Endothelial cell of umbilical vein (primary cell): ENCODE data around the gene DMD. TPM values are rescaled to one million over a fixed set of nuclear protein-coding genes. Genes with fewer than 3 reads are reported as not detected.

Source experiments
- BruUV-seq: library from RNA; stranded (reverse); fragments of 400-500 nt; replicated peaks from 2 replicates; lab custom pipeline; 2021; lab: Mats Ljungman, UMichigan
- CTCF ChIA-PET: fragments of 300-600, 350-600 bp; sonication (Branson Sonifier 250); formaldehyde crosslinking; loops from one replicate; lab custom pipeline; 2021; ENCODE audit warnings: antibody characterized with exemption, inconsistent platforms; lab: Charles Lee
- POLR2A ChIA-PET: fragments of 300-600, 350-600 bp; sonication (Branson Sonifier 250); formaldehyde crosslinking; loops from one replicate; lab custom pipeline; 2021; ENCODE audit warnings: antibody characterized with exemption, inconsistent platforms; lab: Charles Lee
- DNase-seq: peaks from one replicate; pipeline ENCODE4 v3.0.0-alpha.2; 2011; ENCODE audit warnings: low read depth, low spot score
- FAIRE-seq: peaks from 2 replicates; lab custom pipeline; 2011; peaks lifted over from hg19 to GRCh38; lab: Jason Lieb, UNC
- H2AFZ ChIP-seq: 2 replicates; pipeline ENCODE4 v1.6.0; 2012; ENCODE audit warnings: low read depth, low read length, control low read depth, inconsistent platforms
- H3K27ac ChIP-seq: 2 replicates; pipeline ENCODE4 v1.5.1; 2011; ENCODE audit warnings: low read depth, mild to moderate bottlenecking, control low read depth, low read length, moderate library complexity; ENCODE audit not compliant: insufficient read depth
- H3K27me3 ChIP-seq, 2 experiments: 2 replicates each; pipeline versions ENCODE4 v1.6.0 to v1.6.1; 2011; ENCODE audit warnings: low read length in 2 of 2, mixed read lengths in 1 of 2; ENCODE audit not compliant: control insufficient read depth in 2 of 2, insufficient read depth in 2 of 2
- H3K36me3 ChIP-seq, 2 experiments: 2 replicates in 1 of 2; 3 replicates in 1 of 2; pipeline ENCODE4 v1.5.1; 2011; ENCODE audit warnings: low read length in 2 of 2, mild to moderate bottlenecking in 1 of 2, moderate library complexity in 1 of 2; ENCODE audit not compliant: control insufficient read depth in 2 of 2, insufficient read depth in 2 of 2; ENCODE audit errors: extremely low read depth in 1 of 2
- H3K4me1 ChIP-seq: 3 replicates; pipeline ENCODE4 v1.5.1; 2011; ENCODE audit warnings: mild to moderate bottlenecking, low read length; ENCODE audit not compliant: control insufficient read depth, insufficient read depth; ENCODE audit errors: extremely low read depth
- H3K4me2 ChIP-seq: 2 replicates; pipeline ENCODE4 v1.6.1; 2011; ENCODE audit warnings: low read length, control low read depth, mixed read lengths; ENCODE audit not compliant: insufficient read depth
- H3K4me3 ChIP-seq, 3 experiments: fragments of 200-600 bp in 1 of 3; sonication (generic), shearing (Covaris generic) in 1 of 3; replicated peaks in 1 of 3; 2 replicates each; pipeline ENCODE4 v1.5.1; 2011 to 2016; ENCODE audit warnings: control low read depth in 3 of 3, low read length in 3 of 3, mild to moderate bottlenecking in 2 of 3, inconsistent platforms in 1 of 3, low read depth in 1 of 3, moderate library complexity in 1 of 3; ENCODE audit not compliant: insufficient read depth in 1 of 3
- H3K79me2 ChIP-seq: 2 replicates; pipeline ENCODE4 v1.6.0; 2012; ENCODE audit warnings: low read length, inconsistent platforms; ENCODE audit not compliant: control insufficient read depth, insufficient read depth
- H3K9ac ChIP-seq: replicated peaks from 2 replicates; pipeline ENCODE3; 2011; ENCODE audit warnings: low read length, control low read depth; ENCODE audit not compliant: insufficient read depth; ENCODE audit errors: extremely low read depth
- H3K9me1 ChIP-seq: replicated peaks from 3 replicates; pipeline ENCODE4 v1.6.0; 2011; ENCODE audit warnings: mild to moderate bottlenecking, low read length; ENCODE audit not compliant: control insufficient read depth, insufficient read depth; ENCODE audit errors: extremely low read depth
- H3K9me3 ChIP-seq: replicated peaks from 2 replicates; pipeline ENCODE4 v1.5.1; 2012; ENCODE audit warnings: low read length, inconsistent platforms; ENCODE audit not compliant: control insufficient read depth, insufficient read depth
- H4K20me1 ChIP-seq: replicated peaks from 2 replicates; pipeline ENCODE3; 2011; ENCODE audit warnings: mild to moderate bottlenecking, low read length; ENCODE audit not compliant: control insufficient read depth, insufficient read depth; ENCODE audit errors: extremely low read depth
- CTCF ChIP-seq, 2 donors: IDR thresholded peaks; 1 replicate in 1 of 2; 2 replicates in 1 of 2; pipeline ENCODE4 v1.5.1; 2011; ENCODE audit warnings: low read length in 2 of 2, mild to moderate bottlenecking in 2 of 2, moderate library complexity in 2 of 2, control low read depth in 1 of 2, inconsistent platforms in 1 of 2, low read depth in 1 of 2; ENCODE audit not compliant: insufficient read depth in 1 of 2; ENCODE audit errors: extremely low read depth in 1 of 2
- EZH2 ChIP-seq: IDR thresholded peaks from 2 replicates; pipeline ENCODE4 v1.6.1; 2012; ENCODE audit warnings: borderline replicate concordance, low read depth, mild to moderate bottlenecking, moderate library complexity, low read length, inconsistent platforms; ENCODE audit not compliant: severe bottlenecking
- FOS ChIP-seq: IDR thresholded peaks from 2 replicates; pipeline ENCODE4 v1.6.1; 2011; ENCODE audit warnings: mild to moderate bottlenecking, low read length, moderate library complexity, borderline replicate concordance; ENCODE audit not compliant: insufficient read depth
- GATA2 ChIP-seq: IDR thresholded peaks from 2 replicates; pipeline ENCODE4 v1.7.0; 2011; ENCODE audit warnings: low read depth, mild to moderate bottlenecking, moderate library complexity, mixed read lengths, low read length; ENCODE audit not compliant: insufficient read length, insufficient read depth
- JUN ChIP-seq: IDR thresholded peaks from 2 replicates; pipeline ENCODE4 v1.6.1; 2011; ENCODE audit warnings: borderline replicate concordance, low read depth; ENCODE audit not compliant: insufficient read length, insufficient read depth
- MYC ChIP-seq: IDR thresholded peaks from one replicate; pipeline ENCODE4 v1.6.1; 2011; ENCODE audit warnings: mild to moderate bottlenecking, low read depth, low read length
- POLR2A ChIP-seq: IDR thresholded peaks from 2 replicates; pipeline ENCODE4 v1.6.1; 2012; ENCODE audit warnings: low read depth, mild to moderate bottlenecking, control low read depth, low read length
- POLR2AphosphoS5 ChIP-seq: IDR thresholded peaks from 2 replicates; pipeline ENCODE4 v1.6.1; 2012; ENCODE audit warnings: low read depth, mild to moderate bottlenecking, control low read depth, low read length, moderate library complexity; ENCODE audit not compliant: insufficient read depth
- dilution Hi-C: fragments of 300-500 bp; cut with MboI; formaldehyde crosslinking; loops from one replicate; pipeline ENCODE4 v1.15.0; 2019; ENCODE audit warnings: low sequenced_read_pairs; ENCODE audit not compliant: extremely low pct_ligation_motif_present
- intact Hi-C: fragments of 100-400 bp; cut with micrococcal nuclease; formaldehyde crosslinking; loops from one replicate; pipeline ENCODE4 v1.10.0; 2022
- polyA plus RNA-seq, 4 experiments: library from polyadenylated mRNA; depleted of rRNA in 3 of 4; stranded (reverse) in 3 of 4; unstranded in 1 of 4; fragments of >200 nt; gene quantifications; 2 replicates each; pipeline versions ENCODE4 v1.2.1 to v1.2.3, GENCODE V29; 2011 to 2012; ENCODE audit warnings: missing spikeins in 1 of 4
- total RNA-seq: library from RNA; stranded (reverse); gene quantifications from 2 replicates; pipeline ENCODE4 v1.2.3, GENCODE V29; 2021
- TF ChIP-seq, protein P1 (sequence below): IDR thresholded peaks from 2 replicates; pipeline ENCODE4 v1.6.1; 2011; ENCODE audit not compliant: insufficient read depth, insufficient read length

DMD gene
- total and polyA plus RNA-seq, 2 donors (not counting 3 experiments of a cell fraction or from before 2014, with no cell fraction given) = 7.3 to 9.0 TPM

- Histone ChIP-seq H3K27ac (no peak overlapping the region), H3K36me3 (no peaks in the 10 kb centered on the region), H3K4me3 (no peak overlapping the region), H3K9me1 (no peaks in the 10 kb centered on the region), H3K4me2 (no peak overlapping the region), H2AFZ (no peak overlapping the region), H3K27me3 (no peaks in the 10 kb centered on the region), H3K4me1 (no peaks in the 10 kb centered on the region), H3K9me3 (no peaks in the 10 kb centered on the region), H3K79me2 (no peaks in the 10 kb centered on the region), H4K20me1 (no peaks in the 10 kb centered on the region), H3K9ac (no peak overlapping the region)
- DNase-seq (no peak), FAIRE-seq (no peak)
- CTCF ChIA-PET = no interaction called here
- no TSS peak for BruUV-seq
- intact Hi-C loops (no loop called here), dilution Hi-C loops (no loop called here)
- POLR2A ChIA-PET = no interaction called here
- no peak for TF ChIP-seq GATA2
- no peak for TF ChIP-seq POLR2A
- TF ChIP-seq, protein P1, sequence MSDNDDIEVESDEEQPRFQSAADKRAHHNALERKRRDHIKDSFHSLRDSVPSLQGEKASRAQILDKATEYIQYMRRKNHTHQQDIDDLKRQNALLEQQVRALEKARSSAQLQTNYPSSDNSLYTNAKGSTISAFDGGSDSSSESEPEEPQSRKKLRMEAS = no peak
- TF ChIP-seq CTCF (IDR thresholded peaks at IDR 0.05; ENCODE audit: extremely low read depth in 1 of 2, insufficient read depth in 1 of 2, low read depth in 1 of 2, low read length in 2 of 2) = no peak
- TF ChIP-seq JUN = no peak
- no peak for TF ChIP-seq EZH2
- TF ChIP-seq FOS = no peak
- no peak for TF ChIP-seq MYC
- no peak for TF ChIP-seq POLR2AphosphoS5
These were observed 1040.9 kb downstream of the DMD start for GRCh38 chrX:32170481-32170880.
